GM18519 (cell line): ENCODE results near the gene SSH2.
"Not testable (repeated sequence)": the region's sequence is repeated elsewhere in the genome, so short reads cannot be mapped to it uniquely, and the experiment has no call there.

ENCODE experiments used
- ATAC-seq: cut with Tn5 transposase; IDR thresholded peaks from one replicate; pipeline ENCODE4 v1.9.1; 2021; ENCODE audit warnings: mild to moderate bottlenecking, moderate library complexity; ENCODE audit not compliant: unreplicated experiment, low FRiP score

The SSH2 gene, protein sequence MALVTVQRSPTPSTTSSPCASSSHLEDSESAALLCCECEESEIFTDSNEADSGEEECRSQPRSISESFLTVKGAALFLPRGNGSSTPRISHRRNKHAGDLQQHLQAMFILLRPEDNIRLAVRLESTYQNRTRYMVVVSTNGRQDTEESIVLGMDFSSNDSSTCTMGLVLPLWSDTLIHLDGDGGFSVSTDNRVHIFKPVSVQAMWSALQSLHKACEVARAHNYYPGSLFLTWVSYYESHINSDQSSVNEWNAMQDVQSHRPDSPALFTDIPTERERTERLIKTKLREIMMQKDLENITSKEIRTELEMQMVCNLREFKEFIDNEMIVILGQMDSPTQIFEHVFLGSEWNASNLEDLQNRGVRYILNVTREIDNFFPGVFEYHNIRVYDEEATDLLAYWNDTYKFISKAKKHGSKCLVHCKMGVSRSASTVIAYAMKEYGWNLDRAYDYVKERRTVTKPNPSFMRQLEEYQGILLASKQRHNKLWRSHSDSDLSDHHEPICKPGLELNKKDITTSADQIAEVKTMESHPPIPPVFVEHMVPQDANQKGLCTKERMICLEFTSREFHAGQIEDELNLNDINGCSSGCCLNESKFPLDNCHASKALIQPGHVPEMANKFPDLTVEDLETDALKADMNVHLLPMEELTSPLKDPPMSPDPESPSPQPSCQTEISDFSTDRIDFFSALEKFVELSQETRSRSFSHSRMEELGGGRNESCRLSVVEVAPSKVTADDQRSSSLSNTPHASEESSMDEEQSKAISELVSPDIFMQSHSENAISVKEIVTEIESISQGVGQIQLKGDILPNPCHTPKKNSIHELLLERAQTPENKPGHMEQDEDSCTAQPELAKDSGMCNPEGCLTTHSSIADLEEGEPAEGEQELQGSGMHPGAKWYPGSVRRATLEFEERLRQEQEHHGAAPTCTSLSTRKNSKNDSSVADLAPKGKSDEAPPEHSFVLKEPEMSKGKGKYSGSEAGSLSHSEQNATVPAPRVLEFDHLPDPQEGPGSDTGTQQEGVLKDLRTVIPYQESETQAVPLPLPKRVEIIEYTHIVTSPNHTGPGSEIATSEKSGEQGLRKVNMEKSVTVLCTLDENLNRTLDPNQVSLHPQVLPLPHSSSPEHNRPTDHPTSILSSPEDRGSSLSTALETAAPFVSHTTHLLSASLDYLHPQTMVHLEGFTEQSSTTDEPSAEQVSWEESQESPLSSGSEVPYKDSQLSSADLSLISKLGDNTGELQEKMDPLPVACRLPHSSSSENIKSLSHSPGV (N-terminal part only)

GRCh38 chr17:29929533-29930408 is at the start of gene SSH2:
Gene SSH2, minus strand, starts transcription at chr17:29930228. Its CDS starts 228 bp downstream, at chr17:29930000.
- ATAC-seq = peak; percentile 37

- ATAC-seq = no peak
Measured at GRCh38 chr17:29977836-29978235, 47.8 kb upstream of the SSH2 start.

GRCh38 chr17:29973005-29973404 is 43.0 kb upstream of the SSH2 start:
- ATAC-seq = no peak

DNA sequence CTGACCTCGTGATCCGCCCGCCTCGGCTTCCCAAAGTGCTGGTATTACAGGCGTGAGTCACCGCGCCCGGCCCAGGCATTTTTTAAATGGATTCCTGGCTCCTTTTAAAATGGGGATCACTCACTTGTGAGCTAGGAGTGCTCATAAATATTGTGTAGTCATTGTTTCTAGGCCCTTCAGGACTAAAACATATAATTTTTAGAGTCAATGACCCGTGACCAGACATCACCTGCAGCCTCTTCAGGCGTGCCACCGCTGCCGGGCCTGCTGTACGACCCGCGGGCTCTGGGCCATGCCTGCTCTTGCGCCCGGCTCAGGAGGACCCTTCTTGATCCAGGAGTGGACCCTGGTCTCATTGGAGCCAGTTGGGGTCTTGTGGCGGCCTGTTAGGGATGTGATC is 42.2 kb upstream of the SSH2 start:
- no peak for ATAC-seq

GRCh38 chr17:29968271-29968670 is 38.2 kb upstream of the SSH2 start:
- ATAC-seq = no peak

GRCh38 chr17:29962656-29963055 is 32.6 kb upstream of the SSH2 start:
- no peak for ATAC-seq

- ATAC-seq = no peak
Measured at GRCh38 chr17:29959658-29960337, 29.8 kb upstream of the SSH2 start.

- ATAC-seq = no peak
Measured at GRCh38 chr17:29958947-29959657, 29.1 kb upstream of the SSH2 start.

- ATAC-seq = not testable (repeated sequence)
Measured at GRCh38 chr17:29957488-29957887, 27.5 kb upstream of the SSH2 start.

DNA sequence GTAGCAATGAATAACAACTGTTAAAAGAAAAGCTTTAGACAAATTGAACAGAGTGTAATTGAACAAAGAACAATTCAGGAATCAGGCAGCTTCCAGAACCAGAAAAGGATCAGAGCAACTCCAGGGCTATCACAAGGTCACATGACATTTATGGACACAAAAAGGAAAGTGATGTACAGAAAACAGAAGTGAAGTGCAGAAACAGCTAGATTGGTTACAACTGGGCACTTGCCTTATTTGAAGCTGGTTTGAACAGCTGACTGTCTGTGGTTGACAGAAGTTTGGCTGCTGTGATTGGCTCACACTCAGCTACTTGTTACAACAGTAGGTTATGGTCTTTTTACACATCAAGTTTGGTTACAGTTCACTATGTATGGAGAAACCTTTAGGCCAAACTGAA is 26.2 kb upstream of the SSH2 start:
- no peak for ATAC-seq

DNA sequence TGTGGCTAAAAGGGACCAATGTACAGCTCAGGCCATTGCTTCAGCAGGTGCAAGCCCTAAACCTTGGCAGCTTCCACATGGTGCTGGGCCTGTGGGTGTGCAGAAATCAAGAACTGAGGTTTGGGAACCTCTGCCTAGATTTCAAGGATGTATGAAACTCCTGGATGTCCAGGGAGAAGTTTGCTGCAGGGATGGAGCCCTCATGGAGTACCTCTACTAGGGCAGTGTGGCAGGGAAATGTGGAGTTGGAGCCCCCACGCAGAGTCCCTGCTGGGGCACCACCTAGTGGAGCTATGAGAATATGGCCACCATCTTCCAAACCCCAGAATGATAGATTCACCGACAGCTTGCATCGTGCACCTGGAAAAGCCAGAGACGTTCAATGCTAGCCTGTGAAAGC is 24.4 kb upstream of the SSH2 start:
- no peak for ATAC-seq

- ATAC-seq = no peak
Measured at GRCh38 chr17:29949696-29950095, 19.7 kb upstream of the SSH2 start.

DNA sequence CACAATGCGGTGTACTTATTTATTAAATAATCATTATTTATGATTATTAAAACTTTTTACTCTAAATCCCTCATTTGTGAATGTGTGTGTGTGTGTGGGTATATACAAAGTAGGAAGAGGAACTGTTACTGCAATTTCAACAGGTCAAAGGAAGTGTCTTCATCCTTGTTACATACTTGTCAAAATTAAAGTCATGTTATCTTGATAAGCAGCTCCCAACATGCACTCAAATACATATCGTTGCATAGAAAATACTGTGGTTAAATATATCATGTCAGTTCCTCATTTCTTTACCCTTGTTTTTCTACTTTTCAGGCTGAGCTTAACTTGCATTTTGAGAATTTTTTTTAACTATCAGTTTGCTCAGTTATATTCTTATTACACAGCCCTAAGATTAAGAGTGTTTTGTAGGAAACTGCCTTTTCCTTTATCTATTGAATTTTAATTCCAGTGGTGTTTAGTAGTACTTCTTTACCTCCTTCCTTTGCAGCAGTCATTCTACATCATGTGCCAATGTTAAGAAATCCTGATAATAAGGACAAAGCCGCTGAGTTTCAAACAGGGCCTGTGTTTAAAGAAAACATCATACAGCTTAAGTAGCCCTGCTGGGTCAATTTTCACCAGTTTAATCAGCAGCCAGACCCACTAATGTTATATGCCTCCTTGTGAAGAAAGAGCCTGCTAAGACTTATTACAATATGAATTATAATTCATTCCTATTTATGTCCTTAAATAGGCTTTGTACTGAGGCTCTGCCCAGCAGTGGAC is 18.6 kb upstream of the SSH2 start:
- no peak for ATAC-seq

DNA sequence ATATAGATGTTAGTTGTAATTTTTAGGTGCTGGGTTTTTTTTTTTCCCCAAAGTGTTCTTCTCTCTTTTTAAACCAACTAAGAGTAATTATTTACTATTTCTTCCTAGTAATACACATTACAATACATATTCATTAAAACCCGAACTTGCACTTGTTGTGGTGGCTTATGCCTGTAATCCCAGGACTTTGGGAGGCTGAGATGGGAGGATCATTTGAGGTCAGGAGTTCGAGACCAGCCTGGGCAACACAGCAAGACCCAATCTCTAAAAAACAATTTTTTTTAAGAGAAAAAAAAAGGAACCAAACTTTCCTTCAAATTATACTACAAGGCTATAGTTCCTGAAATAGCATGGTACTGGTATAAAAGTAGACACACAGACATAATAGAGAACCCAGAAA is 15.3 kb upstream of the SSH2 start:
- no peak for ATAC-seq

DNA sequence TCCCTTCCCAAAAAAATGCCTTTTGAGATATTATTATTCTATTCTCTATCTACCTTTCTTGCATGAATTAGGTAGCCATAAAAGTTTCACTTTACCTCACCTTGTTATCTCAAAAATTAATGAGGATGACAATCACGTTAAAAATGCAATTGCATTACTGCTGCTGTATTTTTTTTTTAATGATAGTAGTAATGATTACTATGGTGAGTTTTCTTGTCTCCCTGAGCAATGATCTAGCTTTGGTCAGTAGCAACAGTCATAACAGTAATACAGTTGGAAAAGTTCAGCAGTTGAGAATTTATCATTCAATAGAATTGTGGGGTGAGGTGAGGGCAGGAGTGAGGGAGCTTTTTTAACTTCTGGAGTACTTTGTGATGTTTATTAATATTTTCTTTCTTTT is 11.3 kb upstream of the SSH2 start, which contains the start of gene EFCAB5:
EFCAB5 (plus strand) TSS at position 301 of the 400 bp plus-strand sequence. CDS start 163 bp downstream, outside the sequence.
- ATAC-seq = no peak

DNA sequence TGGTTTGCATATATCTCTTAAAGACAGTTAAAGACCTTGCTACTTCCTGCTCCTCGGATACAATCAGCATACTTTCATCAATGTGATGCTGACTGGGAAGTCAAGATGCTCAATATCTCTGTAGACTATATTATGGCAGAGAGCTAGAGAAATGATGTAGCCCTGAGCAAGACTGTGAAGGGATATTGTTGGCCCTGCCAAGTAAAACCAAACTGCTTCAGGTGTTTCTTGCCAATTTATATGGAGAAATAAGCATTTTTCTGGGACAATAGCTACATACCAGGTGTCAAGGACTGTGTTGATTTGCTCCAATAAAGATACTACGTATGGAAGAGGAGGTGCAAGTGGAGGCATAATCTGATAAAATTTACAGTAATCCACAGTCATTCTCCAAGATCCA is 6.7 kb upstream of the SSH2 start:
- ATAC-seq = no peak

- ATAC-seq = not testable (repeated sequence)
Measured at GRCh38 chr17:29935909-29936308, 5.9 kb upstream of the SSH2 start.

- ATAC-seq = no peak
Measured at GRCh38 chr17:29933379-29933778, 3.4 kb upstream of the SSH2 start.
